T-helper 1 cell treated with Interleukin-12 subunit alpha and Interleukin-12 subunit beta and Interleukin-4 antibody, amounts not matched to agents 30 ng/mL and 1 ng/mL, for 36 hours (primary cell): ENCODE results near the gene DNAJC25. TPM values are rescaled to one million over a fixed set of nuclear protein-coding genes. Genes with fewer than 3 reads are reported as not detected.

Experiments used
- intact Hi-C: fragments of 100-400 bp; cut with micrococcal nuclease; formaldehyde crosslinking; loops from one replicate; pipeline ENCODE4 v1.15.1; 2024
- total RNA-seq: library from RNA; stranded (reverse); gene quantifications from 2 replicates; pipeline ENCODE4 v1.2.3, GENCODE V29; 2022

Gene DNAJC25
- total RNA-seq, 1 donor from 2014 or later = 5.8 TPM

DNA sequence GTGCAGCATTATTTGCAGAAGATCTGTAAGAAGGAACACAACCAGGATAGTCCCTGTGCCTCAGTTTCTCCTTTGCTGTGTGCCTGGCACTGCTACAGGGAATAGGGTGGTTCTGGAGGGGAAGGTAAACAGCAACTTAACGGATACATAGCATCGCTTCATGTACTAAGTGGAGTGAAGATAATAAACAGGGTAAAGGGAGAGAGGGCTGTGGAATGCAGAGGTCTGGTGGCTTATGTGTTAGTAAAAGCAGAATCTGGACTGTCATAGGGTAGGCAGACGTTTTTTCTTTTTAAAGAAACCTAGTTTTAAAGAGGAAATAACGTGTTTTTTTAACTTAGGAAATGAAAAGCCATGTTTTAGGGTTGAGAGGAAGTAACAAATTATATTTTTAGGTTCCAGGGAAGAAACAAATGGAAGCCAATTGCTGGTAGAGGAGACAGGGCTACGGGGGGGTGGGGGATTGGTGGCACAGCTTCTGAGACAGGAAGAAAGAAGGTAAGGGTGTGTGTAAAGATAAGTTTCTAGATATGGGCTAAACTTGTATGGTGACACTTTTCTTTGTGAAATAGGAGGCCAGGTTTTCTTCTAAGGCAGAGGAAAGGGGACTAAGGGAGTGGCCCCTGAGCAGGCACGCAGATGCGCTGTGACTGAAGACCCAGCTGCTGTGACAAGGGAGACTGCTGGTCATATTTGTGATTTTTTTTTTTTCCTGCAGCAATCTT, 31.6 kb downstream of the DNAJC25 start:
- intact Hi-C loops = loop anchor here (1.0 to 10.0 kb wide), 11 partner anchors 31 to 1612 kb away; partner anchors contain the start of genes CDC26, DNAJC25, PRPF4 and PTBP3

GRCh38 chr9:111663301-111663823, 32.2 kb downstream of the DNAJC25 start:
- intact Hi-C loops = loop anchor here (2.0 to 10.0 kb wide), 7 partner anchors 254 to 1611 kb away; partner anchors contain the start of genes CDC26, PRPF4, PTBP3 and SNX30

- intact Hi-C loops = loop anchor here (10.0 kb wide), 2 partner anchors 1087 to 1607 kb away; partner anchors contain the start of genes CDC26, PRPF4 and SNX30
Observed at GRCh38 chr9:111668026-111668573, 37.0 kb downstream of the DNAJC25 start.

GRCh38 chr9:111668601-111669000, 37.5 kb downstream of the DNAJC25 start:
- intact Hi-C loops = loop anchor here (10.0 kb wide), 2 partner anchors 1086 to 1606 kb away; partner anchors contain the start of genes CDC26, PRPF4 and SNX30

GRCh38 chr9:111674319-111674718, 43.2 kb downstream of the DNAJC25 start:
- intact Hi-C loops = no loop called here

GRCh38 chr9:111676116-111676515, 45.0 kb downstream of the DNAJC25 start:
- intact Hi-C loops = no loop called here

DNA sequence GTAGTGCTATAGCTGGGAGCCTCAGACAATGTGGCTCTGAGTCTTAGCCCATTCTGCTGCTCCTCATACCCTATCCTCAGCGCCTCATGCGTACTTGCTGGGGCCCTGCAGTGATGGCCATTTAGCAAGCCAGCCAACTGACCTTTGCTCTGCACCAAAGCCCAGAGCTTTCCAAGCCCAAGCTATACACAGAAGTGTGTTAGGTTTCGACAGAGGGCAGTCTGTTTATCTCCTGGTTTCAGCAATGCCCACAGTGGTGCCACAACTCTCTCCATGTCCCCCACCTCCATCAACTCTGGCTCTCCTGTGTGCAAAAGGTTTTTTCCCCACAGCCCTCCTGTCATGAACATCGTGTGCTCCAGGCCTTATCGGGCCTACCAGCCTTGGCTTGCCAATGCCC, 47.2 kb downstream of the DNAJC25 start:
- intact Hi-C loops = no loop called here

GRCh38 chr9:111679199-111679598, 48.1 kb downstream of the DNAJC25 start:
- intact Hi-C loops = no loop called here

DNA sequence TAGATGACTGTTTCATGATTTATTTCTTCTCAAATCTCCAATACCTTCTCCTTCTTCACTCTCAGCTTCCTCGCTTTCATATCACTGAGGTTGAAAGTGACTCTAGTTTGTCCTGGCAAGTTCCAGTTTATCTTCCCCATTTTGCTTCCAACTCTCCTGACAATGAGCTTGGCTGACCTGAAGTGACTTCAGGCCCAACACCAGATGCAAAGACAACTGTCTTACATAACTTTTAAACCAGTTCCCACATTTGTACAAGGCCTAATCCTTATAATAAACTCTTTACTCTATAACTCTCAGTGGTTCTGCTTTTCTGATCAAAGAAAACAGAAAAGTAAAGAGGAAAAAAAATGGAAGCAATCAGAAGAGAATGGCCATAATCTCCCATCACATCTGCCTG, 52.3 kb downstream of the DNAJC25 start:
- intact Hi-C loops = no loop called here

DNA sequence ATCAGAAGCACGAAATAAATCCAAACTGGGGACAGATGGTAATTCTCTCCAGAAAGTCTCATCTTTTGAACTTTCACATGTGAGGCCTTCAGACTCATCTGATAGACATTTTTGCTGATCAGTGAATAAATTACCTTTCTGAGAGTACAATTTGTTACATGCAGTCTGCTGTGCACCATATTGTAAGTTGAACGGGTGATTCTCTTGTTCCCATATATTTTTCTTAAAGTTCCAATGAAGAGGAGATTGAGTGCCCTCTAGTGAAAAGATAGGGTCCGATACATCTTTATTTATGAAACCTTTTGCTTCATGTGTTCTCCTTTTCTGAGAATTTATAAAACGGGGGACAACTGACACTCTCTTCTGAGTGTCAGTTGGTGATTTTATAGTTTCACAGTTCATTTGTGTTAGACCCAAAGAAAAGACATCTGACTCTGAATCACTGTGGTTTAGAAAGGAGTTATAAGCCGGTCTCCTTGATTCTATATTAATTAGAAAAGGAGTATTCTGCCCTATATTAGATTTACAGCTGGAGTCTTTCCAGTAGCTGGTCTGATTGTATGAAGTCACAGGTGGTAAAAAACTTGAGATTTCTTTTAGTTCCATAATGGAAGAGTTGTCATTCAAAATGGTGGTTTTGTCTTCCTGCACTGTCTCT, 60.7 kb downstream of the DNAJC25 start:
- intact Hi-C loops = loop anchor here (1.0 kb wide), 1 partner anchor 94 kb away; no protein-coding TSS in a partner anchor

DNA sequence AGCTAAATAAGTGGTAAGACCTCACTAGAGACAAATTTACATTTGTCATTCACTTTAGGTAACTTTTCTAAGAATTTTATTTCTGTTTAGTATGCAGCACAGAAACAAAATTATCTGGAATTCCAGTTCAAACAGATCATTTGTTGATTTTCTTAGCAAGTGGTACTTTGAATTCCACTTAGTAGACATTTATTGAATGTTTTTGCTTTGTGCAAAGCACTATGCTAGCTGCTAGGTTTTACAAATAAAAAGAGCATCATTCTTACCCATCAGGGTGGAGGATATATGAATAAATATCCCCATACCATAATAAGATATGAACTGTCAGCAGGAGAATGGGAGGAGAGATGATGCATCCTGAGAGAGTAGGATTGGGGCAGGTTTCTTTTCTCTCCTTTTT, 65.7 kb downstream of the DNAJC25 start:
- intact Hi-C loops = no loop called here

DNA sequence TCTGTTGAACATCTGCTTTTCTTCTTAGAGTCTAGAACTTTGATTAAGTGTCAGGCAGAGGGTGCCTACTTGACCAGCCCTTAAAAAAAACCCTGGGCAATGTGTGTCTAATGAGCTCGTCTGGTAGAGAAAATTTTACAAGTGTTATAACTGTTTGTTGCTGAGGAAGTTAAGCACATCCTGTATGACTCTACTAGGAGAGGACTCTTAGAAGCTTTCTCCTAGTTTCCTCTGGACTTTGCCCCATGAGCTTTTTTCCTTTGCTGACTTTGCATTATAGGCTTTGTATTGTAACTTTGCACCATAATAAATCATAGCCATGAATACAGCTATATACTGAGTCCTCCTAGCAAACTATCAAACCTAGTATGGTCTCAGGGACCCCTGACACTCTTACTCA, 69.6 kb downstream of the DNAJC25 start:
- intact Hi-C loops = no loop called here

Other genes starting within 250 kb of the DNAJC25 start
- 81.2 and 83.5 TPM in 2 replicates for gene ECPAS, start 147.0 kb upstream of the DNAJC25 start, total RNA-seq
- 4.2 and 4.7 TPM in 2 replicates for gene ZNF483, start 106.2 kb upstream of the DNAJC25 start, total RNA-seq
- gene PTGR1, start 31.7 kb upstream of the DNAJC25 start, total RNA-seq = 0.81 and 1.1 TPM in 2 replicates
- gene GNG10, start 30.3 kb downstream of the DNAJC25 start, total RNA-seq = 33.9 and 34.3 TPM in 2 replicates
- gene SHOC1, start 163.6 kb downstream of the DNAJC25 start, total RNA-seq = not detected in 2 replicates